DMS153 treated with DMSO at 0.1 percent for 48 hours (cell line): ENCODE results near the gene ERBB2.

Experiments
- DNase-seq: peaks from one replicate; lab custom pipeline; 2025; ENCODE audit not compliant: unreplicated experiment; lab: John Stamatoyannopoulos, UW

ERBB2 gene

DNA sequence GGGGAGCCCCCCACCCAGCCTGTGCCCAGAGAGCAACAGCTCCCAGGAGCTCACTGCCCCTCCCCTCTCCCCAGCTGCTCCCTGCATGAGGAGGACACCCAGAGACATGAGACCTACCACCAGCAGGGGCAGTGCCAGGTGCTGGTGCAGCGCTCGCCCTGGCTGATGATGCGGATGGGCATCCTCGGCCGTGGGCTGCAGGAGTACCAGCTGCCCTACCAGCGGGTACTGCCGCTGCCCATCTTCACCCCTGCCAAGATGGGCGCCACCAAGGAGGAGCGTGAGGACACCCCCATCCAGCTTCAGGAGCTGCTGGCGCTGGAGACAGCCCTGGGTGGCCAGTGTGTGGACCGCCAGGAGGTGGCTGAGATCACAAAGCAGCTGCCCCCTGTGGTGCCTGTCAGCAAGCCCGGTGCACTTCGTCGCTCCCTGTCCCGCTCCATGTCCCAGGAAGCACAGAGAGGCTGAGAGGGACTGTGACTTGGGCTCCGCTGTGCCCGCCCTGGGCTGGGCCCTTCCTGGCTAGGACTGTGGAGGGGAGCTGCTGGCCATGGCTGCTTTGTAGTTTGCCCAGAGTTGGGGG is 34.1 kb upstream of the ERBB2 start:
- no peak for DNase-seq

DNA sequence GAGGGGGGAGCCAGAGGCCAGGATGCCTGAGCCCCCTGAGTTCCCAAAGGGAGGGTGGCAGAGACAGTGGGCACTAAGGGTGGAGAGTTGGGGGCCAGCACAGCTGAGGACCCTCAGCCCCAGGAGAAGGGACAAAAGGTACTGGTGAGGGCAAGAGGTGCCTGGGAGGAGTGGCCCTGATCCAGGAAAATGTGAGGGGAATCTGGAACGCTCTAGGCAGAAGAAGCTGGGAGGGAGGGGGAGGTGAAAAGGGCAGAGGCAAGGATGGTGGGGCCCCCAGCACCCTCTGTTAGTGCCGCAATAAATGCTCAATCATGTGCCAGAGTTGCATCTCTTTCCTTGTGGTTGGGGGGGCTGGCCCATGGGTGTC is 33.6 kb upstream of the ERBB2 start:
- no peak for DNase-seq

DNA sequence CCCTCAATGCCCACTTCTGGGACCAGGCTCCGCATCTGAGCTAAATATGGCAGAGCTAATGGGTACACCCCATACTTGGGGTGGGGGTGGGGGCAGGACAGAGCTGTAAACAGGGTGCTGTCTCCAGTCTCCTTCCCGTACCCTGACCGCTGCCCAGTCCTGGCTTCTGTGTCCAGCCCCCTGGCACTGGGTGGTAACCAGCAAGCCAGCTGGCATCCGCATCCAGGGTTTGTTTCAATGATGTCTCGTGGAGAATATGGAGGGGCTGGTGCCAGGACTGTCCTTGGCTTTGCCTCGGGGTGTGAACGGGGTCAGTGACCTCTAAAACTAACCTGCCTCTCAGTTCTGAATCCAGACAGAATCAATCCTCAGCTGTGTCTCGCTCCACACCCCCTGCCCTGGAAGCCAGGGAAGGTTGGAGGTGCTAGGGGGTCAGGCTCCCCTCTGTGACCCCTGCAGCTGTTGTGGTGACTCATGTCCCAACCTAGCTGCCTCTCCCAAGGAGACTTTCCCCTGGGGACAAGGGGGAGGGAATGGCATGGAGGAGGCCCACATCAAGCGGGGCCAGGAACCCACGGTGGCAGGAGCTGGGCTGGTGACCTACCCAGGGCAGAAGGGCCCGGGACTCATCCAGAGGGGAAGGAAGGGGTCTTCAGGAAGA is 33.1 kb upstream of the ERBB2 start:
- no peak for DNase-seq

DNA sequence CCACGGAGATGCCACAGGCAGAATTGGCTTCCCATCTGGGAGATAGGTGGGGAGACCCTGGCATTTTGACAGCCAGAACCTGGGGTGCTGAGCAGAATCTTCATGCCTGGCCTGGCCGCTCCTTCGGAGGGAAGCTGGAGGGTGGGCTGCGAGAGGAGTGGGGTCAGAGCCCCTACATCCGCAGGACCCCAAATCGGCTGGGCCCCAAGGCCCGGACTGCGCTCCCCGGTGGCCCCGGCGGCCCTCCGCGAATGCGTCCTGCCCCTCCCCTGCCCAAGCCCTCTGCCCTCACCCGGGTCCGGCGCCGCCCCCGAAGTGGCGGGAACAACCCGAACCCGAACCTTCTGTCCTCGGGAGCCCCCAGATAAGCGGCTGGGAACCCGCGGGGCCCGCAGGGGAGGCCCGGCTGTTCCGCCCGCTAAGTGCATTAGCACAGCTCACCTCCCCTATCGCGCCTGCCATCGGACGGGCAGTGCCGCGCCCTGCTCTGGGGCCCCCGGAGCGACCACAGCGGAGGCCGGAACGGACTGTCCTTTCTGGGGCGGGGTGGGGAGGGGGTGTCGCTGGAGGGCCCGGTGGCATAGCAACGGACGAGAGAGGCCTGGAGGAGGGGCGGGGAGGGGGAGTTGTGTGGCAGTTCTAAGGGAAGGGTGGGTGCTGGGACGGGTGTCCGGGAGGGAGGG is 32.5 kb upstream of the ERBB2 start:
- DNase-seq, result no peak

DNA sequence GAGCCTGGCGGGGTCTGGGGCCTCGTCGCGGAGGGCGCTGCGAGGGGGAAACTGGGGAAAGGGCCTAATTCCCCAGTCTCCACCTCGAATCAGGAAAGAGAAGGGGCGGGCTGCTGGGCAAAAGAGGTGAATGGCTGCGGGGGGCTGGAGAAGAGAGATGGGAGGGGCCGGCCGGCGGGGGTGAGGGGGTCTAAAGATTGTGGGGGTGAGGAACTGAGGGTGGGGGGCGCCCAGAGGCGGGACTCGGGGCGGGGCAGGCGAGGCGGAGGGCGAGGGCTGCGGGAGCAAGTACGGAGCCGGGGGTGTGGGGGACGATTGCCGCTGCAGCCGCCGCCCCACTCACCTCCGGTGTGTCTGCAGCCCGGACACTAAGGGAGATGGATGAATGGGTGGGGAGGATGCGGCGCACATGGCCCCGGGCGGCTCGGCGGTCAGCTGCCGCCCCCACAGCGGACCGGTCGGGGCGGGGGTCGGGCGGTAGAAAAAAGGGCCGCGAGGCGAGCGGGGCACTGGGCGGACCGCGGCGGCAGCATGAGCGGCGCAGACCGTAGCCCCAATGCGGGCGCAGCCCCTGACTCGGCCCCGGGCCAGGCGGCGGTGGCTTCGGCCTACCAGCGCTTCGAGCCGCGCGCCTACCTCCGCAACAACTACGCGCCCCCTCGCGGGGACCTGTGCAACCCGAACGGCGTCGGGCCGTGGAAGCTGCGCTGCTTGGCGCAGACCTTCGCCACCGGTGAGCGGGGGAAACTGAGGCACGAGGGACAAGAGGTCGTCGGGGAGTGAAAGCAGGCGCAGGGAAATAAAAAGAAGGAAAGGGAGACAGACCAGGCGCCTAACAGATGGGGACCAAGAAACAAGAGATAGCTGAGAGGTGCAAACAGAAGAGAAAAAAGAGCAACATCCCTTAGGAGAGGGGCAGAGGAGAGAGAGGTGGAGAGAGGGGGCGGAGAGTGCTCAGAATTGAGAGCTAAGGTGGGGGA is 31.6 kb upstream of the ERBB2 start, which contains the start of gene PNMT:
Gene PNMT (plus strand): TSS at position 509 of the 980 bp plus-strand sequence. CDS start 23 bp downstream, at position 532.
- peak; percentile 39 for DNase-seq

DNA sequence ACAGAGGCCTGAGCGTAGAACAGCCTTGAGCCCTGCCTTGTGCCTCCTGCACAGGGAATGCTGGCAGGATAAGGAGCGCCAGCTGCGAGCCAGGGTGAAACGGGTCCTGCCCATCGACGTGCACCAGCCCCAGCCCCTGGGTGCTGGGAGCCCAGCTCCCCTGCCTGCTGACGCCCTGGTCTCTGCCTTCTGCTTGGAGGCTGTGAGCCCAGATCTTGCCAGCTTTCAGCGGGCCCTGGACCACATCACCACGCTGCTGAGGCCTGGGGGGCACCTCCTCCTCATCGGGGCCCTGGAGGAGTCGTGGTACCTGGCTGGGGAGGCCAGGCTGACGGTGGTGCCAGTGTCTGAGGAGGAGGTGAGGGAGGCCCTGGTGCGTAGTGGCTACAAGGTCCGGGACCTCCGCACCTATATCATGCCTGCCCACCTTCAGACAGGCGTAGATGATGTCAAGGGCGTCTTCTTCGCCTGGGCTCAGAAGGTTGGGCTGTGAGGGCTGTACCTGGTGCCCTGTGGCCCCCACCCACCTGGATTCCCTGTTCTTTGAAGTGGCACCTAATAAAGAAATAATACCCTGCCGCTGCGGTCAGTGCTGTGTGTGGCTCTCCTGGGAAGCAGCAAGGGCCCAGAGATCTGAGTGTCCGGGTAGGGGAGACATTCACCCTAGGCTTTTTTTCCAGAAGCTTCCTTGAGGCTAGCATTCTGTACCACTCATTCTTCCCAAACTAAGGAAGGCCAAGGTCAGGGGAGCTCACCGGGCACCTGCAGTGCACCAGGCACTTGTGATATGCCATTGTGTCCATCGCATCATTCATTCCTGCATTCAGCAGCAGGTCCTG is 29.7 kb upstream of the ERBB2 start:
- no peak for DNase-seq

DNA sequence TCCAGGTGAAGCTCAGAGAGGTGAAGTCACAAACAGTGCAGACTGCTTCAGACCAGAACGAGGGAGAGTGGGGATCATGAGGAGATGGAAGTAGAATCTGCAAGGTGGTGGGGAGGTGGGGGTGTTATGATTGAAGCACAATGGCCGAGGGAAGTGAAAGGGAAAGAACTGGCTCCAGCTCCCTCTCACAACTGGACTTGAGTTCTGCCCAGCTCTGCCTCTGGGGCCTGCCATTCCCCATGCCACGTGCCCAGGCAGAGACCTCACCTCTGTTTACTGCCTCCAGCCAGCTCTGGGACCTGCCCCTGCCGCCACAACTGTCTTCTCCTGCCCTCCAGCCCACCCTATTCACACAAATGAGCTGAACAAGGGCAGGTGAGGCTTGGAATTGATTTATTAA is 29.1 kb upstream of the ERBB2 start:
- no peak for DNase-seq

DNA sequence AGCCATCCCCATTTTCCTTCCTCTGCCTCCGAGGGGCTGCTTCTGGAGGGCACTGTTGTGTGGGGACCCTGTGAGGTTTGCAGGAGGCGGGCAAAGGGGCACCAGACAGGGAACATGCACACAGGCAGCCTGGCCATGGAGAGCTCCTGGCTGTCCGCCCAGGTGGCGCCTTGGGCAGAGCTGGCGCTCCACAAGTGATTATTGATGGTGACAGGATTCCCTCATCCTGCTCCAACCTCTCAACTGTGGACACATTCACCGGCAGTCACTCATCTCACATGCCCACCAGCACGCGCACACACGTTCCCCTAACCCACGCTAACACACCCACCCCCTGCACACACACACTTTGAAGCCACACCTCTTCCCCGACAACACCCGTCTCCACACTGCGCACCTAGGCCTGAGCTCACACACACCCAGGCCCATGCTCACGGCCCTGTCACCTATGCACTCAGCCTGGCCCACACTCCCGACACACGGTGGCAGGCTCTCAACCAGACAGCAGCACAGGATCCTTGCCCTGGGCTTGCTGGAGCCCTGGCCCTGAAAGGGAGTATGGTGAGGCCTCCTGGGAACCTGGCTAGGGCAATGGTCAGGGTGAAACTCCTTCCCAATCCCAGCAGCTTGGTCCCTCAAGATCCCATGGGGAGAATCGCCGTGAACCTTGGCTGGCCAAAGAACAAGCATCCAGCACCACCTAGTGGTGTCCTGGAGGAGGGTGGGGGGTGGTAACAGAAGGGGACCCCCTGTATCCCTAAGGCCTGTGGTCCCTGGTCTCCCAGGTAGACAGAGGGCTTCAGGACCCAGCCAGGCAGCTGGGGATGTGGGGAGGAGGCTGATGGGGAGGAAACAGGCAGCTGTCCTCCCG is 28.0 kb upstream of the ERBB2 start:
- DNase-seq, result no peak

DNA sequence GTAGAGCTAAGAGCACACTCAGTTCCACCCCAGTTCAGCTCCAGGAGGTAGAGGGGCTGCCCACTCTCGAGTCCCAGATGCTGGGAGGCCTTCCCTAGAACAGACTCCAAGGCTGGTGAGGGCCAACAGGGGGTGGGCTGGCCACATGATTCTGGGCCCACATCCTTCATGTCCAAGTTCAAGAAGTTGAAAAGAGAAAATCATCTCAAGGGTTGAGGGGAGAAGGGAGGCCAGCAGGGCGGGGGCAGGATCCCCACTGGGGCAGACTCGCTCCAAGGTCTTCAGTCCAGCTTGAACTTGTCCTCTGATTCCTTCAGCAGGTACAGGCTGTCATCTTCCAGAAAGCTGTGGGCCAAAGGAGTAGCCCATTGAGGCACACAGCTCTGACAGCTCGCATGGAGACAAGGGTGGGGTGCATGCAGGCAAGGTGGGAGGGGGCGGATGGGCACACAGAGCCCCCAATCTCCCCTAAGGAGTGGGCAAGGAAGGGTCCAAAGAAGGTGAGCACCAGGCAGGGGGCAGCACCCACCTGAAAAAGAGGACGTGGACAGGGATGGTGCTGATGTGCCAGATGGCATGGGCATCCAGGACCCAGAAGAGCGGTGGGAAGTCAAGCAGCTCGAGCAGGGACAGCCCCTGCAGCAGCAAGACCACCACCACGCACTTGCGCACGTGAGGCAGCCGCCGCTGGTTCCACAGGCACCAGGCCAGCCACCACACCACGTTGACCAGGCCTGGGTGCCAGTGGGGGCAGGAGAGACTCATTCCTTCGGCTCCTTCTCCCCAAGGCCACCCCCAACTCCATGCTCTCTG is 27.1 kb upstream of the ERBB2 start:
- DNase-seq, result no peak

DNA sequence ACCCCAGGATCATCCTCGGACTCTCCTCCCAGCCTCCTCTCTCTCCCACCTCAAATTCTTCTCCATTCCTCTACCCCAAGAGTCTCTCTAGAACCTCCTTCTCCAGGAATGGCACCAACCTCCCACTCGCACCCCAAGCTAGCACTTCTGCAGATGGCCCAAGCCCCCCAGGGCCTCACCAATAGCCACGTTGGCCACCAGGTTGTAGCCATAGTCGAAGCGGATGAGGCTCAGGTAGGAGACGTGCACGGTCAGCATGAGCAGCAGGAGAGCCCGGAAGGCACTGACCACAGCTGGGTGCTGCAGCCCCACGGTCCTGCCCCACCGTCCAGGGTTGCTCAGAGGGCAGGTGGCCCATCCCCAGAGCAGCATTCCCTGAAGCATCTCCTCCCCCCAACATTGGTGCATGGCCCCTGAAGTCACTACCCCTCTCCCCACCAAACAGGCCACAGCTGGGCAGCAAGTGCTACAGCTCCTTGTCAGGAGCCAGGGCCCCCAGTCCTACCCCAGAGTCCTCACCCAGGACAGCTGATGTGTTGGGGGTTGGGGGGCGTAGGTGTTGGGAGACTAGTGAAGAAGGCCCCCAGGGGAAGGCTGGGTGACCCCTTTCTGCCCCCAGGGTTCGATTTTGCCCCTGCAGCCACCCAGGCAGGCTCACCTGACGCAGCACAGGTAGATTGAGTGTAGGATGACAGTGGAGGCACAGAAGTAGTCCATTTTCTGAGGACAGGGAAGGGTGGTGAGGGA is 26.4 kb upstream of the ERBB2 start:
- no peak for DNase-seq

DNA sequence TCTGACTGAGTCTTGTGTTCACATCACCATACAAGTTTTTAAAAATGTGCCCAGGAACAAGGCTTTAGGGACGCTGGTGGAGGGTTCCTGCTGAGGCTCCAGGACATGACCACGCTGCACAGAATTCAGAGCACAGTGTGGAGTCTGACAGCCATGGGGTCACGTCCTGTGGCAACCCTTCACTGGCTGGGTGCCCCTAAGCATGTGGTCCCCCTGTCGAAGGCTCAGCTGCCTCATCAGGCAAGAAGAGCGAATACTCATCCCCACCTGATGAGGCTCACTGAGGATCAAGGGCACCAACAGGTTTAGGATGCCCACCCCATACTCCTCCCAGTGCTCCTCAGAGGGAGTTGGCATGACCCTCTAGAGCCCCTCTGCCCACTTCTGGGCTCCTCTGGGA is 25.7 kb upstream of the ERBB2 start:
- DNase-seq, result no peak

DNA sequence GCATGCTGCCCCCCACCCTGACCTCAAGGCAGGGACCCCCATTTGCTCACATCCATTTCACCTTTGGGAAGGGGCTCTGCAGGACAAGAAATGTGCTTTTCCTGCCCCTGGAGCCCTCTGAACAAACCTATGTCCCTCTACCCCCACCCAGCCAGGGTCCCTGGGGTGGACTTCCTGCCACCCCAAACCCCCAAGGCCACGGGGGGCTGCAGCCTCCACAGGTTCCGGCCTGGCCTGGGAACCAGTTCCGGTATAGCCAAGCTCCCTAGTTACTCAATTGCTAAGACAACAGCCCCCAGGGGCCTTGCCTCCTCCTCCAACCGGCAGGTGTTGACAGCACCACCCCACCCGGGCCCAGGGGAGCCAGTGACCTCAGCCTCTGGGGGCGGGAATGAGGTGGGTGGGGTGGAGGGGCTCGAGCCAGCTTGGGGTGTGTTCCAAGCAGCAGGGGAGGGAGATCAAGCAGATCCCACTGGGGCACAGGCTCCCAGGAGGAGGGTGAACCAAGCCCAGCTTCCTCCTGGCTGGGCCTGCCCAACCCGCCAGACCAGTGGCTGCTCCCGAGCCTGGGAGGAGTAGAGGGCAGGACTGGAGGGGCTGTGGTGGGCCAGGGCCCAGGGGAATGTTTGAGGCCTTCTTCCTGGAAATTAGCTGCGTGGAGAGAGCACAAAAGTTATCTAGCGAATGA is 25.0 kb upstream of the ERBB2 start:
- peak; percentile 44 for DNase-seq

DNA sequence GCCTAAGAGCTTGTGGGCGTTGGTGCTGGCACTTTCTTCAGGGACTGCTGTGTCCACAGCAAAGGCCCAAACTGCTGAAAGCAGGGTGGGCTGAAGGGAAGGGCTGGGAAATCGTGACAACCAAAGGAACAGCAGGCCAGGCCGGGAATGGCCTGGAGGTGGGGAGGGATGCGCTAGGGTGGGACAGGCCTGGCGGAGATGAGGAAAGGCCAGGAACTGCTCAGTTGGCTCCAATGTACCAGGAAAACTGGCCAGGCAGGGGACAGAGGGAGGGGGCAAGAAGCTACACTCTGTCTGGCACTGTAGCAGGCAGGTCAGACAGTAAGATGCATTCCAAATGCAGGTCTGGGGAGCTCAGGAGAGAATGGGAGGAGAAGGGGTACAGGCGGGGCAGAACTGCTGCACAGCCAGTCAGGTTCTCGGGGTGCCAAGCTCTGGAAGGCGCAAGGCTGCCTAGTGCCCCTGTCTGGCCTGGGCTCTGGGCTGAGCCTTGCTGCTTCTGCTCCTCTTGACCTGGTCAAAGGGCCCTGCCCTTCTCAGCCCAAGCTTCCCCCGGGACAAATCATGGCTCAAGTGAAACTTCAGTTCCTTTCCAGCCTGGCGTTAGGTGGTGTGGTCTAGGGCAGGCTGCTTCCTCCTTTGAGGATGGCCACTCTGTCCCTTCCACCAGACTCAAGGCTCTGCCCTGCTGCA is 24.3 kb upstream of the ERBB2 start:
- DNase-seq, result no peak

DNA sequence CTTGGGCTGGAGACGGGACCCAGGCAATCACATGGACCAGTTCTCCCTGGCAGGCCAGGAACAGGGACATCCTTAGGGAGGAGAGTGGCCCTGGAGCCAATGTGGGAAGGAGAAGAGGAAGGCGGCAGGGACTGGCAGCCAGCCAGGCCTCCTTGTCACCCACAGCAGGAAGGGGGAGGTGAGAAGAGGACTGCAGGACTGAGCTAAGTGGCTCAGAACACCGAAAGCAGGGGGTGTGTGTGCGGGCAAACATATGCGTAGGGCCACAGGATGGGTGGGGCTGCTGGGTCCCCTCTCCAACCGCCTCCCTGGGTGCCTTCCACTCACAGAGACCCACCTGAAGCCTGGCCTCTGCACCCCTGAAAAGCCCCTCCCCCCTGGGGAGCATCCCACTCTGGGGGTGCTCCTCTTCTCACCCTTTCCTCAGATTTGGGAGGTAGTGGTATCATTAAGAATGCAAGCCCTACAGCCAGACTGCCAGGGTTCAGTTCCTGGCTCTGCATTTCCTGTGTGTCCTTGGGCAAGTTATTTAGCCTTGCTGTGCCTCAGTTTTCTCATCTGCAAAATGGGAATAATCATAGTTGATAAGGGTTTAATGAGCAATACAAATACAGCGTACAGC is 23.6 kb upstream of the ERBB2 start:
- DNase-seq, result peak; percentile 43

DNA sequence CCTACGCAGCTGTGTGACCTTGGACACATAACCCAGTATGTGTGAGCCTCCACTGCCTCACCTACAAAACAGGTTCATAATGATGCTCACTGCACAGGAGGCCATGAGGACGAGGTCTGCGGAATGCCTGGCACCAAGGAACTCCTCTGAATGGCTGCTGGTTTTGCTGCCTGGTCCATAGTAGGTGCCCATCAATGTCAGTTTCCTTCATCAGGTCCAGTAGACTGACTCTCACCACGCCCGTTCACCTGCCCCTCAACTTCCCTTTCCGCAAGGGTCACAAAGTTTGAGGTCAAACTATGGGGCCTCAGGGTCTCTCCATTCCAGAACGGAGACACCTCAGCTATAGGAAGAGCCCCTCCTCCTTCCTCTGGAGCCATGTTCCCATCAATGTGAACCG is 22.8 kb upstream of the ERBB2 start:
- no peak for DNase-seq
